Prostate gland (tissue), 2 donors: ENCODE data around the gene DNAH9. TPM values are rescaled to one million over a fixed set of nuclear protein-coding genes. Genes with fewer than 3 reads are reported as not detected.

Experiments
- DNase-seq: peaks from one replicate; pipeline ENCODE4 v3.0.0-alpha.2; 2019; ENCODE audit warnings: low spot score
- H3K27ac ChIP-seq, 2 donors: fragments of 200-600 bp; sonication (generic); 2 replicates each; pipeline ENCODE4 v1.5.1; 2017 to 2019
- H3K27me3 ChIP-seq: fragments of 200-600 bp; sonication (generic); replicated peaks from 2 replicates; pipeline ENCODE4 v1.5.1; 2019; ENCODE audit not compliant: insufficient read depth
- H3K36me3 ChIP-seq, 2 donors: fragments of 200-600 bp; sonication (generic); 1 replicate in 1 of 2; 2 replicates in 1 of 2; pipeline versions ENCODE4 v1.5.1 to v1.8.1; 2017 to 2019
- H3K4me1 ChIP-seq: fragments of 200-600 bp; sonication (generic); replicated peaks from 2 replicates; pipeline ENCODE4 v1.5.1; 2019
- H3K4me3 ChIP-seq, 2 donors: fragments of 200-600 bp; sonication (generic); 2 replicates each; pipeline ENCODE4 v1.5.1; 2017 to 2019
- H3K9me3 ChIP-seq: fragments of 200-600 bp; sonication (generic); 2 replicates; pipeline ENCODE4 v1.5.1; 2017
- POLR2A ChIP-seq: fragments of 450-650 bp; IDR thresholded peaks from one replicate; pipeline ENCODE4 v1.6.1; 2016; ENCODE audit warnings: antibody characterized with exemption, mild to moderate bottlenecking
- POLR2AphosphoS5 ChIP-seq: sonication (generic); formaldehyde crosslinking; IDR thresholded peaks from one replicate; pipeline ENCODE4 v1.6.1; 2017; ENCODE audit warnings: antibody characterized with exemption
- WGBS: methylation state at CpG from one replicate; pipeline ENCODE4 v1.1.5; 2018; 5-methylcytosine and 5-hydroxymethylcytosine counted together
- intact Hi-C: fragments of 100-400 bp; cut with DNase I; formaldehyde crosslinking; loops from one replicate; pipeline ENCODE4 v1.14.2; 2022
- total RNA-seq, 2 donors: library from RNA; depleted of rRNA; stranded (reverse); fragments of >200 nt; gene quantifications; one replicate each; pipeline ENCODE4 v1.1.0, GENCODE V29; 2016
- TF ChIP-seq, protein P1 (sequence below), 4 experiments: fragments of 200-600 bp in 2 of 4; fragments of 450-650 bp in 2 of 4; sonication (generic) in 2 of 4; IDR thresholded peaks; 1 replicate in 3 of 4; 2 replicates in 1 of 4; pipeline ENCODE4 v1.5.1; 2016 to 2019; ENCODE audit warnings: antibody characterized with exemption in 4 of 4, mild to moderate bottlenecking in 2 of 4, moderate library complexity in 2 of 4

DNAH9 gene
- total RNA-seq, 2 donors from 2014 or later, result 1.2 to 7.5 TPM

DNA sequence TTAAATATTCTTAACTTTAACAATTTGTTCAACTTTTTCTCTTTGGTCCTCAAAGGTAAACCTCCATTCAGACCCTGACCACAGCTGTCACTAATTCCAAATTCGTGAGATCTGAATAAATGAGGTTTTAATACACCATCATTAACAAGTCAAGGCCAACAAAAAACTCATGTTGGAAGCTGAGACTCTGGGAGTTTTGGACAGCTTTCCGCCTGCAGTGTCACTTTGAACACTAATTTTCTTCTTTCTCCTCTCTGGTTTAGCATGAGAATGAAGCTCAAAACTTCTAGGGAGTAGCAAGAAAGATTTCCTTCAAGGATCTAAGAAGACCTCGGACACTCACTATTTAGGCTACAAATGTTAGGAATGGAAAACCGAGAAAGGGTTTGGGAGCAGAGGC lies 32.7 kb upstream of the DNAH9 start:
- Histone ChIP-seq H3K36me3 (no peaks in the 10 kb centered on the region), H3K27me3 (no peaks in the 10 kb centered on the region), H3K4me1 (no peaks in the 10 kb centered on the region), H3K27ac (no peak overlapping the region), H3K9me3 (no peaks in the 10 kb centered on the region), H3K4me3 (no peak overlapping the region)
- DNase-seq, result no peak
- TF ChIP-seq, protein P1, sequence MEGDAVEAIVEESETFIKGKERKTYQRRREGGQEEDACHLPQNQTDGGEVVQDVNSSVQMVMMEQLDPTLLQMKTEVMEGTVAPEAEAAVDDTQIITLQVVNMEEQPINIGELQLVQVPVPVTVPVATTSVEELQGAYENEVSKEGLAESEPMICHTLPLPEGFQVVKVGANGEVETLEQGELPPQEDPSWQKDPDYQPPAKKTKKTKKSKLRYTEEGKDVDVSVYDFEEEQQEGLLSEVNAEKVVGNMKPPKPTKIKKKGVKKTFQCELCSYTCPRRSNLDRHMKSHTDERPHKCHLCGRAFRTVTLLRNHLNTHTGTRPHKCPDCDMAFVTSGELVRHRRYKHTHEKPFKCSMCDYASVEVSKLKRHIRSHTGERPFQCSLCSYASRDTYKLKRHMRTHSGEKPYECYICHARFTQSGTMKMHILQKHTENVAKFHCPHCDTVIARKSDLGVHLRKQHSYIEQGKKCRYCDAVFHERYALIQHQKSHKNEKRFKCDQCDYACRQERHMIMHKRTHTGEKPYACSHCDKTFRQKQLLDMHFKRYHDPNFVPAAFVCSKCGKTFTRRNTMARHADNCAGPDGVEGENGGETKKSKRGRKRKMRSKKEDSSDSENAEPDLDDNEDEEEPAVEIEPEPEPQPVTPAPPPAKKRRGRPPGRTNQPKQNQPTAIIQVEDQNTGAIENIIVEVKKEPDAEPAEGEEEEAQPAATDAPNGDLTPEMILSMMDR (IDR thresholded peaks at IDR 0.05), result no peak
- no peak for TF ChIP-seq POLR2AphosphoS5
- no peak for TF ChIP-seq POLR2A
- intact Hi-C loops, result no loop called here
- 74% methylated on average over 4 of the region's 4 CpGs for WGBS

DNA sequence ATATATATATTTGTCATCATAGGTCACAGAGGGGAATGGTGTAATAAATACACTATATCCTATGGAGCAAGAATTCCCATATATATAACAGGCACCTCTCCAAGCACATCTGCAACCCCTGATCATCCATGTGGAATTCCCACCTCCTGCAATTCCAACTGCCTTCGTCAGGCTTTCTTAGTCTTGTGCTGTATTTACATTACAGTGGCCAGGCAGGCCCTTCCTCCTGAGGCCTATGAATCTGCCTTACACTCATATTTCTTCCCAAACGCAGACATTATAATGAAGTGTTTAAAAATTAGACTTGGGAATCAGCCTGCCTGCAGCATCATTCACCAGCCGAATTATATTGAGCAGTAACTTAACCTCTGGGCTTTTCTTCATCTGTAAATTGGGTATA lies 19.3 kb upstream of the DNAH9 start:
- Histone ChIP-seq H3K36me3 (no peaks in the 10 kb centered on the region), H3K27ac (no peak overlapping the region), H3K4me1 (no peaks in the 10 kb centered on the region), H3K27me3 (no peaks in the 10 kb centered on the region), H3K9me3 (no peaks in the 10 kb centered on the region), H3K4me3 (no peak overlapping the region)
- intact Hi-C loops, result no loop called here
- DNase-seq, result no peak
- 77% methylated on average over 3 of the region's 3 CpGs for WGBS
- TF ChIP-seq POLR2A (no peak), POLR2AphosphoS5 (no peak)
- TF ChIP-seq, protein P1 (IDR thresholded peaks at IDR 0.05), result no peak

DNA sequence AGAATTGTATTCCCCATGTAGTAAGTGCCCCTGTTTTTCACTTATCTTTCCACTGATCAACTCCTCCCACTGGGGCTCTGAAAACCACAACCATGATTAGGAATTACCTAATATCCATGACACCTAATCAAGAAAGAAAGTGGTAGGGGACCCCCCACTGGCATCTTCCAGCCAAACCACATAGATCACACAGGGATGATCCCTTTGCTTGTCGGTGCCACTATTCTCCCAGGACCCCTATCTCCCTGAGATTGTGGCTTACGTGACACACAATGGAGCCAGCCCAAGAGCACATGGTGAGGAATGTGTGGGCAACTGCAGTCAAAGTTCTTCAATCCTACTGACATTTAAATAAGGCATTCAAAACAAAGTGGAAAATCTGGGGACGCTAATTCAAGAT lies 17.6 kb upstream of the DNAH9 start:
- DNase-seq, result no peak
- Histone ChIP-seq H3K4me3 (no peak overlapping the region), H3K27ac (no peak overlapping the region), H3K27me3 (no peaks in the 10 kb centered on the region), H3K4me1 (no peaks in the 10 kb centered on the region), H3K9me3 (no peaks in the 10 kb centered on the region), H3K36me3 (no peaks in the 10 kb centered on the region)
- WGBS, result 91% methylated on average over 3 of the region's 3 CpGs
- TF ChIP-seq POLR2A (no peak), POLR2AphosphoS5 (no peak)
- TF ChIP-seq, protein P1 (IDR thresholded peaks at IDR 0.05), result no peak
- intact Hi-C loops, result no loop called here

DNA sequence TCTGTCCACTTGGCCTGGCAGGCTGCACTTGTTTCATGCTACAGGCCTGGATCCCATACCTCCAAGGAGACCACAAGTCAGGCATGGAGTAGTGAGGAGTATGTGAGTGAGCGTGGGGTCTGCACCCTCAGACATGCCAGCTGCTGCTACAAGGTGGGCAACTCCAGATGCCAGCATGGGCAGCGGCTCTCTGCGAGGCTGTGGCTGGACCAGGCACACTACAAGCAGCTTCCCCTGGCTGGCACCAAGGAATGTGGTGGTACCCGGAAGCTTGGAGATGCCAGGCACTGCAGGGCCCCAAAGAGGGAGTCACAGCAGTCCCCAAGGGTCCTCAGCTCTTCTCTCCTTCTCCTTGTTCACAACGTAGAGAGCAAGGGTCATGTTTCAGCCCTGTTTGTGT lies 16.1 kb upstream of the DNAH9 start:
- Histone ChIP-seq H3K4me3 (no peak overlapping the region), H3K9me3 (no peaks in the 10 kb centered on the region), H3K4me1 (no peaks in the 10 kb centered on the region), H3K36me3 (no peaks in the 10 kb centered on the region), H3K27ac (no peak overlapping the region), H3K27me3 (no peaks in the 10 kb centered on the region)
- TF ChIP-seq POLR2AphosphoS5 (no peak), POLR2A (no peak)
- TF ChIP-seq, protein P1 (IDR thresholded peaks at IDR 0.05), result no peak
- intact Hi-C loops, result no loop called here
- 95% methylated on average over 5 of the region's 5 CpGs for whole genome bisulfite sequencing
- no peak for DNase-seq

DNA sequence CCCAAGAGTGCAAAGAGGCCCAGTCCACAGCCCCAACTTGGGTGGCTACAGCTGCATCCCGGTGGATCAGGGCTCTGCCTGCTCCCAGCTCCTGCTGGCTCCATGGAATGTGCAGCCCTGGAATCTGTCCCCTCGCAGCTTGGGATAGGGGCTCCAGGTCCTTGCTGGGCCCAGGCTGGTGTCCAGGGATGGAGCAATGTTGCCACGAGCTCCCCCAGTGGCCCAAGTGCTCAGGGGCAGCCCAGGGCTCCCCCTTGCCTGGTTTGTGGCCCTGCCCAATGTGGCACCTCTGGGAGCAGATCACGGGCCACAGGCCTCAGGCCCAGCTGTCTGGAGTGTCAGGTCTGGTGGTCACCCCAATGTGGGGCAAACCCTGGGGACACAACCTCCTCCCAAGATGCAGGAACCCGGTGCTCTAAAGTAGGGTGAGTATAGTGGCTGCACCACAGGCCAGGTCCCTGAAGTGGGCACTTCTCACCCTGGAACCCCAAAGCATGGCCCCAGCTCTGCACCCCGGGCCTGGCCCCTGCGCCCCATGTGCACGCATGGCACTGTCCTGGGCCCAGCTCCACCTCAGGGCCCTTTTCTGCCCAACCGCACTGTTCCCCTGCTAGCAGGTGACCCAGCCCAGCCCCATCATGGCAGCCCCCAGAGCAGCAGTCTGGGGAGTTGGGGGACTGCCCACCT lies 14.8 kb upstream of the DNAH9 start:
- 79% methylated on average over 8 of the region's 9 CpGs for WGBS
- TF ChIP-seq, protein P1 (IDR thresholded peaks at IDR 0.05), result no peak
- TF ChIP-seq POLR2A, result no peak
- TF ChIP-seq POLR2AphosphoS5, result no peak
- intact Hi-C loops, result no loop called here

More for the DNA sequence above, 14.8 kb upstream of the DNAH9 start:
- Histone ChIP-seq H3K27me3 (no peaks in the 10 kb centered on the region), H3K4me3 (no peak overlapping the region), H3K4me1 (no peaks in the 10 kb centered on the region), H3K36me3 (no peaks in the 10 kb centered on the region), H3K27ac (no peak overlapping the region), H3K9me3 (no peaks in the 10 kb centered on the region)
- DNase-seq, result no peak
